CD4-positive, alpha-beta T cell (primary cell): ENCODE results near the gene PTGR1. TPM values are rescaled to one million over a fixed set of nuclear protein-coding genes. Genes with fewer than 3 reads are reported as not detected.

Experiments used
- ATAC-seq: fragments of 200-7000 bp; cut with Tn5 transposase; one replicate; pipeline ENCODE4 v1.10.0; 2022; ENCODE audit warnings: mild to moderate bottlenecking; ENCODE audit not compliant: poor library complexity
- CTCF ChIA-PET: fragments of 350-600 bp; sonication (Branson Sonifier 250); formaldehyde crosslinking; loops from one replicate; lab custom pipeline; 2021; ENCODE audit warnings: antibody characterized with exemption, inconsistent platforms; lab: Charles Lee
- POLR2A ChIA-PET: fragments of 350-600 bp; sonication (Branson Sonifier 250); formaldehyde crosslinking; loops from one replicate; lab custom pipeline; 2021; ENCODE audit warnings: antibody characterized with exemption, inconsistent platforms; lab: Charles Lee
- DNase-seq, 14 experiments: peaks; one replicate each; pipeline ENCODE4 v3.0.0-alpha.2; 2013 to 2020; ENCODE audit warnings: mixed read lengths in 2 of 14
- H3K27ac ChIP-seq, 2 donors: one replicate each; pipeline versions ENCODE4 v1.5.1 to v1.7.0; 2013; ENCODE audit warnings: low read length in 2 of 2, low read depth in 1 of 2, mild to moderate bottlenecking in 1 of 2
- H3K27me3 ChIP-seq, 2 experiments: 1 replicate in 1 of 2; 2 replicates in 1 of 2; pipeline versions ENCODE4 v1.6.1 to v1.7.0; 2013; ENCODE audit warnings: low read length in 2 of 2, control low read depth in 1 of 2, mild to moderate bottlenecking in 1 of 2, moderate library complexity in 1 of 2; ENCODE audit not compliant: insufficient read depth in 2 of 2, control insufficient read depth in 1 of 2
- H3K36me3 ChIP-seq: one replicate; pipeline ENCODE4 v1.6.1; 2013; ENCODE audit warnings: low read length, control low read depth; ENCODE audit not compliant: insufficient read depth
- H3K4me1 ChIP-seq: one replicate; pipeline ENCODE4 v1.6.1; 2013; ENCODE audit warnings: low read length, control low read depth; ENCODE audit not compliant: insufficient read depth
- H3K4me3 ChIP-seq: one replicate; pipeline ENCODE4 v1.5.1; 2013; ENCODE audit warnings: mild to moderate bottlenecking, low read length, moderate library complexity
- H3K9me3 ChIP-seq, 2 experiments: 1 replicate in 1 of 2; 2 replicates in 1 of 2; pipeline versions ENCODE4 v1.6.1 to v1.7.0; 2013; ENCODE audit warnings: low read length in 2 of 2, mild to moderate bottlenecking in 2 of 2, control low read depth in 1 of 2, moderate library complexity in 1 of 2; ENCODE audit not compliant: control insufficient read depth in 1 of 2, insufficient read depth in 1 of 2
- H3K27ac Mint-ChIP-seq: one replicate; pipeline ENCODE4 v1.8.0; 2020; ENCODE audit warnings: mixed read lengths
- H3K27me3 Mint-ChIP-seq: one replicate; pipeline ENCODE4 v1.8.0; 2021; ENCODE audit warnings: mixed read lengths
- H3K36me3 Mint-ChIP-seq: one replicate; pipeline ENCODE4 v1.8.0; 2021; ENCODE audit warnings: low read depth, mixed read lengths
- H3K4me1 Mint-ChIP-seq: one replicate; pipeline ENCODE4 v1.8.0; 2021; ENCODE audit warnings: low read depth, mixed read lengths
- H3K4me3 Mint-ChIP-seq: one replicate; pipeline ENCODE4 v1.8.0; 2020; ENCODE audit warnings: mild to moderate bottlenecking, mixed read lengths
- H3K9me3 Mint-ChIP-seq: one replicate; pipeline ENCODE4 v1.8.0; 2020; ENCODE audit warnings: mixed read lengths
- intact Hi-C, 2 experiments: fragments of 100-400 bp; cut with DNase I in 1 of 2; cut with micrococcal nuclease in 1 of 2; formaldehyde crosslinking; loops; one replicate each; pipeline versions ENCODE4 v1.15.1 to v1.9.0; 2023 to 2025; cut with DNase I, micrococcal nuclease
- total RNA-seq, 174 experiments: library from RNA in 2 of 174; stranded (reverse) in 2 of 174; gene quantifications; one replicate each; pipeline ENCODE4 v1.2.3 and lab custom pipeline; 2021 to 2026
- TF ChIP-seq, protein P1 (sequence below): fragments of 200-600 bp; IDR thresholded peaks from one replicate; pipeline ENCODE4 v1.8.0; 2022; ENCODE audit warnings: antibody characterized with exemption, mild to moderate bottlenecking

PTGR1 gene
- total RNA-seq, 2 experiments from 2014 or later = 0.36 TPM; not detected in 1

DNA sequence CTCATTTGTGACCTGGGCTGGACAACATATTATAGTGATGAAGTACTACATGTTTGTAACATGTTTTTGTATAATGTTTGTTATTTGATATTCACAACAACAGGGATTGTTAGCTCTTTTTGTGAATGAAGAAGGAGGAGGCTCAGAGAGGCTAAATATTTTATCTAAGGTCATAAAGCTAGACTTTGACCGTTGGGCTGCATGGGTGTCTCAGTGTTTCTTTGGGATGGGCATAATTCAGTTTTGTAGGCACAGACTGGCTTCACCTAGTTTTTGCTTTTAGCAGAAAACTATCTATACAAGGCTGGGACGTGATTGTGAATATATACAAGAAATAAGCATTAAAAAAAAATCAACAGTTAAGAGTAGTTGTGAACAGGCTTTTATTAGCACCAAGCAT lies 47.0 kb upstream of the PTGR1 start:
- no peaks in the 10 kb centered on the region for H3K27me3 ChIP-seq
- no peaks in the 10 kb centered on the region for H3K9me3 ChIP-seq
- intact Hi-C loops = no loop called here
- Mint-ChIP-seq H3K4me3 (no peak overlapping the region), H3K27ac (no peak overlapping the region), H3K4me1 (no peaks in the 10 kb centered on the region), H3K27me3 (no peaks in the 10 kb centered on the region), H3K36me3 (peaks cover 45% of the 10 kb centered on the region), H3K9me3 (no peaks in the 10 kb centered on the region)
- ATAC-seq (no peak), DNase-seq (no peak)
- H3K36me3 ChIP-seq = peaks cover 29% of the 10 kb centered on the region
- no peak overlapping the region for H3K27ac ChIP-seq
- H3K4me1 ChIP-seq = no peaks in the 10 kb centered on the region
- CTCF ChIA-PET = no interaction called here
- no peak overlapping the region for H3K4me3 ChIP-seq
- TF ChIP-seq, protein P1, sequence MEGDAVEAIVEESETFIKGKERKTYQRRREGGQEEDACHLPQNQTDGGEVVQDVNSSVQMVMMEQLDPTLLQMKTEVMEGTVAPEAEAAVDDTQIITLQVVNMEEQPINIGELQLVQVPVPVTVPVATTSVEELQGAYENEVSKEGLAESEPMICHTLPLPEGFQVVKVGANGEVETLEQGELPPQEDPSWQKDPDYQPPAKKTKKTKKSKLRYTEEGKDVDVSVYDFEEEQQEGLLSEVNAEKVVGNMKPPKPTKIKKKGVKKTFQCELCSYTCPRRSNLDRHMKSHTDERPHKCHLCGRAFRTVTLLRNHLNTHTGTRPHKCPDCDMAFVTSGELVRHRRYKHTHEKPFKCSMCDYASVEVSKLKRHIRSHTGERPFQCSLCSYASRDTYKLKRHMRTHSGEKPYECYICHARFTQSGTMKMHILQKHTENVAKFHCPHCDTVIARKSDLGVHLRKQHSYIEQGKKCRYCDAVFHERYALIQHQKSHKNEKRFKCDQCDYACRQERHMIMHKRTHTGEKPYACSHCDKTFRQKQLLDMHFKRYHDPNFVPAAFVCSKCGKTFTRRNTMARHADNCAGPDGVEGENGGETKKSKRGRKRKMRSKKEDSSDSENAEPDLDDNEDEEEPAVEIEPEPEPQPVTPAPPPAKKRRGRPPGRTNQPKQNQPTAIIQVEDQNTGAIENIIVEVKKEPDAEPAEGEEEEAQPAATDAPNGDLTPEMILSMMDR = no peak
- POLR2A ChIA-PET = no interaction called here

DNA sequence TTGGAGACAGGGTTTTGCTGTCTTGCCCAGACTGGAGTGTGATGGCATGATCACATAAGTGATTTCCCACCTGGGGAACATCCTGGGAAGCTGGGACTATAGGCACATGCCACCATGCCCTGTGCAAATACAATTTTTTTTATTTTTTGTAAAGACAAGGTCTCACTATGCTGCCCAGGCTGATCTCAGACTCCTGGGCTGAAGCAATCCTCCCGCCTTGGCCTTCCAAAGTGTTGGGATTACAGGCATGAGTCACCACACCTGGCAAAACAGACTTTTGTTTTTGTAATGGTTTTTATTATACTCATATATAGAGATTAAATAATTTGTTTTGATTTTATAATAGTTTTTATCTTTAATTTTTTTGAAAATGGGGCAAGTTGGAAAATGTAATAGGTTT lies 46.4 kb upstream of the PTGR1 start:
- no peaks in the 10 kb centered on the region for H3K9me3 Mint-ChIP-seq
- Histone ChIP-seq H3K4me1 (no peaks in the 10 kb centered on the region), H3K4me3 (no peak overlapping the region), H3K27me3 (no peaks in the 10 kb centered on the region), H3K36me3 (peaks cover 29% of the 10 kb centered on the region), H3K9me3 (no peaks in the 10 kb centered on the region), H3K27ac (no peak overlapping the region)
- H3K4me1 Mint-ChIP-seq = no peaks in the 10 kb centered on the region
- H3K36me3 Mint-ChIP-seq = peaks cover 45% of the 10 kb centered on the region
- CTCF ChIA-PET = no interaction called here
- no peak for DNase-seq
- H3K4me3 Mint-ChIP-seq = no peak overlapping the region
- no peak for ATAC-seq
- TF ChIP-seq, protein P1 = no peak
- no peaks in the 10 kb centered on the region for H3K27me3 Mint-ChIP-seq
- intact Hi-C loops = no loop called here
- POLR2A ChIA-PET = no interaction called here
- no peak overlapping the region for H3K27ac Mint-ChIP-seq

DNA sequence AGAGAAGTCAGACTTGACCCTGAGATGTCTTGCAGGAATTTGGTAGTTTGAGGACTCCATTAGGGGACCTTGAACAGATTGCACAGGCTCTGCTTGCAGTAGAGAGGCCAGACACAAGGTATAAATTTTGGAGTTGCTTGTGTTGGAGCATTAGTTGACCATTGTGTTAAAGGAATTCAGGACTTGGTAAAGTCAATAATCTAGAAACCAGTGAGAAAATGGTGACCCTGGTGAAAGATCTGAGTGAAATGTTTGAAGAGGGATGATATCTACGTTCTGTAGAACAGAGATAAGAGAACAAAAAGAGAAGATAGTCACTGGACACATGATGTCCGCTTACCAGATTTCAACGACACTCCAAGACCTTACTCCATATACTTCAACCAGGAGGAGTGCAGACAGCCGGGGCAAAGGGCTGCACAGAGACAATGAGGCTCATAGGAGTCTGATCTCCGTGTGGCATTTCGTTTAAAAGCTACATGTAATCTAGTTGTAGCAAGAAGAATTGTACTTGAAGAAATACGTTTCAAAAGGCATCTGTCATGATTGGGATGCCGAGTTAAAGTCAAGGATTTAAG lies 44.8 kb upstream of the PTGR1 start:
- Histone ChIP-seq H3K4me3 (no peak overlapping the region), H3K36me3 (peaks cover 24% of the 10 kb centered on the region), H3K9me3 (no peaks in the 10 kb centered on the region), H3K4me1 (no peaks in the 10 kb centered on the region), H3K27ac (no peak overlapping the region), H3K27me3 (no peaks in the 10 kb centered on the region)
- no peak overlapping the region for H3K4me3 Mint-ChIP-seq
- no peak overlapping the region for H3K27ac Mint-ChIP-seq
- intact Hi-C loops = no loop called here
- ChIA-PET CTCF (no interaction called here), POLR2A (no interaction called here)
- TF ChIP-seq, protein P1 = no peak
- H3K36me3 Mint-ChIP-seq = peaks cover 34% of the 10 kb centered on the region
- no peaks in the 10 kb centered on the region for H3K27me3 Mint-ChIP-seq
- H3K4me1 Mint-ChIP-seq = no peaks in the 10 kb centered on the region
- H3K9me3 Mint-ChIP-seq = no peaks in the 10 kb centered on the region
- DNase-seq (no peak), ATAC-seq (no peak)
